Measurements from ENCODE around the gene PLCE1. TPM values are rescaled to one million over a fixed set of nuclear protein-coding genes. Genes with fewer than 3 reads are reported as not detected.

The PLCE1 gene
- total and polyA plus RNA-seq, 2 of the 8 experiments (the other 6 are each of a cell fraction or from before 2014, with no cell fraction given) = 0.05 to 0.06 TPM

- no peak for FAIRE-seq
- Histone ChIP-seq H3K18ac (ENCODE audit: extremely low read depth, low read length) (no peak overlapping the region), H3K79me2 (ENCODE audit: control insufficient read depth in 1 of 2, insufficient read depth in 2 of 2, low read length in 2 of 2) (no peaks in the 10 kb centered on the region), H3K9me3 (ENCODE audit: insufficient read depth in 2 of 2, low read depth in 1 of 2, low read length in 1 of 2) (peaks cover 6% of the 10 kb centered on the region in 2 experiments; a peak in 2 of 4 replicates), H3K79me1 (ENCODE audit: low read depth, low read length) (no peaks in the 10 kb centered on the region), H4K8ac (ENCODE audit: extremely low read depth, insufficient read depth, low read length) (no peak overlapping the region), H3K4me1 (replicated peaks in 1 of 4; ENCODE audit: control insufficient read depth in 3 of 4, insufficient read depth in 4 of 4, low read length in 3 of 4) (no peaks in the 10 kb centered on the region), H2BK15ac (ENCODE audit: low read length) (no peak overlapping the region), H2BK120ac (replicated peaks; ENCODE audit: low read depth, low read length) (no peak overlapping the region), H3K4me3 (ENCODE audit: extremely low read depth in 1 of 4, insufficient read depth in 2 of 4, low read depth in 3 of 4, low read length in 4 of 4) (no peak overlapping the region), H4K20me1 (replicated peaks in 1 of 2; ENCODE audit: control insufficient read depth in 1 of 2, insufficient read depth in 2 of 2, low read length in 2 of 2) (no peaks in the 10 kb centered on the region), H2BK5ac (ENCODE audit: low read depth, low read length) (no peak overlapping the region), H3K23ac (ENCODE audit: insufficient read length) (no peak overlapping the region), H3K36me3 (ENCODE audit: control insufficient read depth in 2 of 4, insufficient read depth in 4 of 4, low read length in 3 of 4) (no peaks in the 10 kb centered on the region), H4K5ac (ENCODE audit: insufficient read length, low read depth, low read length) (no peak overlapping the region), H3K27ac (ENCODE audit: low read depth, low read length) (no peak overlapping the region), H3K4ac (replicated peaks; ENCODE audit: insufficient read length, low read depth, low read length) (no peak overlapping the region), H4K91ac (replicated peaks; ENCODE audit: insufficient read length, low read length) (no peak overlapping the region), H3K4me2 (ENCODE audit: insufficient read depth in 1 of 2, low read depth in 2 of 2, low read length in 2 of 2) (no peak overlapping the region), H3K14ac (ENCODE audit: insufficient read length) (no peak overlapping the region), H3K9ac (replicated peaks in 1 of 4; ENCODE audit: extremely low read depth in 1 of 4, low read depth in 3 of 4, low read length in 3 of 4) (no peak overlapping the region), H2AFZ (ENCODE audit: low read length) (no peak overlapping the region), H3K27me3 (replicated peaks in 1 of 4; ENCODE audit: control insufficient read depth in 3 of 4, extremely low read depth in 1 of 4, insufficient read depth in 3 of 4, low read length in 3 of 4) (no peaks in the 10 kb centered on the region), H2AK5ac (ENCODE audit: low read depth, low read length) (no peak overlapping the region), H2BK12ac (ENCODE audit: low read depth, low read length) (no peak overlapping the region), H3K56ac (replicated peaks; ENCODE audit: insufficient read length, low read depth, low read length) (no peak overlapping the region), H3K23me2 (ENCODE audit: low read depth, low read length) (no peaks in the 10 kb centered on the region), H2BK20ac (ENCODE audit: low read length) (no peak overlapping the region)
- no peak for DNase-seq (ENCODE audit: low read depth in 1 of 2, low spot score in 2 of 2)
- TF ChIP-seq NANOG (IDR thresholded peaks at IDR 0.05; ENCODE audit: insufficient read depth, low read depth, low read length, poor library complexity, severe bottlenecking) (no peak), E2F6 (IDR thresholded peaks at IDR 0.05) (no peak), JUND (IDR thresholded peaks at IDR 0.05; ENCODE audit: low read length) (no peak), ASH2L (IDR thresholded peaks at IDR 0.05; ENCODE audit: low read length) (no peak), KDM1A (IDR thresholded peaks at IDR 0.05; ENCODE audit: borderline replicate concordance, low read length) (no peak), JUN (IDR thresholded peaks at IDR 0.05; ENCODE audit: low read depth, low read length) (no peak), POLR2A (IDR thresholded peaks at IDR 0.05; ENCODE audit: control extremely low read depth in 1 of 2, low read depth in 2 of 2, low read length in 2 of 2) (no peak), BRCA1 (IDR thresholded peaks at IDR 0.05; ENCODE audit: low read depth, low read length) (no peak), PHF8 (conservative IDR thresholded peaks at IDR 0.05; ENCODE audit: low read depth, low read length) (no peak), NRF1 (IDR thresholded peaks at IDR 0.05; ENCODE audit: low read depth, low read length) (no peak), RNF2 (IDR thresholded peaks at IDR 0.05; ENCODE audit: borderline replicate concordance, low read depth, low read length, missing control alignments, poor library complexity, severe bottlenecking) (no peak), TBP (IDR thresholded peaks at IDR 0.05; ENCODE audit: low read depth, low read length) (no peak)
- ChIA-PET POLR2A (ENCODE audit: partially characterized antibody) (no interaction called here), CTCF (ENCODE audit: partially characterized antibody) (no interaction called here)
Observed at GRCh38 chr10:94024407-94024806, 30.7 kb downstream of the PLCE1 start.

All from H1 (cell line).